HepG2 (cell line): ENCODE measurements around the gene COG5. TPM values are rescaled to one million over a fixed set of nuclear protein-coding genes. Genes with fewer than 3 reads are reported as not detected.

Experiments used
- ATAC-seq: fragments of 200-7000 bp; cut with Tn5 transposase; 3 replicates; pipeline ENCODE4 v1.9.1; 2020; ENCODE audit warnings: mild to moderate bottlenecking, moderate library complexity
- BruUV-seq: library from RNA; stranded (reverse); fragments of 400-500 nt; replicated peaks from 2 replicates; lab custom pipeline; 2021; lab: Mats Ljungman, UMichigan
- CTCF ChIA-PET: fragments of 300-600 bp; formaldehyde crosslinking; extraction: SDS; loops from one replicate; lab custom pipeline; 2021; ENCODE audit warnings: low total read pairs, inconsistent platforms, low intra/inter-chr PET ratio; lab: Yijun Ruan, JAX
- POLR2A ChIA-PET: fragments of 350-600 bp; sonication (Branson Sonifier 250); formaldehyde crosslinking; loops from one replicate; lab custom pipeline; 2020; ENCODE audit warnings: antibody characterized with exemption, inconsistent platforms; lab: Yijun Ruan, JAX
- DNase-seq: peaks from one replicate; pipeline ENCODE4 v3.0.0-alpha.2; 2015; ENCODE audit warnings: low spot score
- FAIRE-seq: peaks from 3 replicates; lab custom pipeline; 2011; peaks lifted over from hg19 to GRCh38; lab: Jason Lieb, UNC
- H2AFZ ChIP-seq: one replicate; pipeline ENCODE4 v1.6.1; 2011; ENCODE audit warnings: low read length, inconsistent platforms
- H3K27ac ChIP-seq: fragments of 300-600 bp; 3 replicates; pipeline ENCODE4 v1.8.0; 2011; ENCODE audit warnings: mixed run types, mild to moderate bottlenecking, mixed read lengths, low read length, inconsistent platforms; ENCODE audit not compliant: insufficient read depth; ENCODE audit errors: extremely low read length
- H3K27me3 ChIP-seq, 2 experiments: fragments of 200-600 bp in 1 of 2; 2 replicates in 1 of 2; 3 replicates in 1 of 2; pipeline versions ENCODE4 v1.6.0 to v1.8.0; 2011; ENCODE audit warnings: low read length in 2 of 2, mild to moderate bottlenecking in 2 of 2, moderate library complexity in 2 of 2, inconsistent platforms in 1 of 2; ENCODE audit not compliant: insufficient read depth in 2 of 2, control insufficient read depth in 1 of 2
- H3K36me3 ChIP-seq, 2 experiments: fragments of 200-600 bp in 1 of 2; replicated peaks in 1 of 2; 2 replicates in 1 of 2; 3 replicates in 1 of 2; pipeline versions ENCODE4 v1.5.1 to v1.8.0; 2011; ENCODE audit warnings: low read length in 2 of 2, inconsistent platforms in 1 of 2; ENCODE audit not compliant: insufficient read depth in 2 of 2, control insufficient read depth in 1 of 2
- H3K4me1 ChIP-seq: 2 replicates; pipeline ENCODE4 v1.5.1; 2012; ENCODE audit warnings: low read length, inconsistent platforms; ENCODE audit not compliant: insufficient read depth
- H3K4me2 ChIP-seq: 2 replicates; pipeline ENCODE4 v1.6.0; 2011; ENCODE audit warnings: low read depth, low read length, inconsistent platforms
- H3K4me3 ChIP-seq, 3 experiments: fragments of 200-600 bp in 1 of 3; sonication (generic), shearing (Covaris generic) in 1 of 3; replicated peaks in 1 of 3; 2 replicates each; pipeline ENCODE4 v1.5.1; 2011 to 2016; ENCODE audit warnings: low read length in 3 of 3, inconsistent platforms in 2 of 3, low read depth in 2 of 3, mild to moderate bottlenecking in 2 of 3, control low read depth in 1 of 3, mixed read lengths in 1 of 3; ENCODE audit not compliant: insufficient read depth in 1 of 3
- H3K79me2 ChIP-seq: one replicate; pipeline ENCODE4 v1.6.1; 2011; ENCODE audit warnings: low read length, inconsistent platforms; ENCODE audit not compliant: insufficient read depth
- H3K9ac ChIP-seq: 2 replicates; pipeline ENCODE4 v1.6.0; 2011; ENCODE audit warnings: mild to moderate bottlenecking, low read depth, low read length, inconsistent platforms; ENCODE audit not compliant: insufficient read depth
- H3K9me3 ChIP-seq: 2 replicates; pipeline ENCODE4 v1.5.1; 2012; ENCODE audit warnings: mild to moderate bottlenecking, low read length
- H4K20me1 ChIP-seq: 2 replicates; pipeline ENCODE4 v1.6.0; 2011; ENCODE audit warnings: inconsistent platforms, mild to moderate bottlenecking, low read length, moderate library complexity; ENCODE audit not compliant: insufficient read depth
- AKAP8 ChIP-seq: sonication (generic); formaldehyde crosslinking; IDR thresholded peaks from 2 replicates; pipeline ENCODE4 v1.5.1; 2020; ENCODE audit warnings: mild to moderate bottlenecking, missing genetic modification reagents
- BORCS8-MEF2B ChIP-seq: sonication (generic); formaldehyde crosslinking; IDR thresholded peaks from 2 replicates; pipeline ENCODE4 v1.8.0; 2022; ENCODE audit warnings: mild to moderate bottlenecking, missing genetic modification reagents
- CEBPG ChIP-seq: IDR thresholded peaks from 2 replicates; pipeline ENCODE4 v1.6.1; 2016
- GTF2F1 ChIP-seq: fragments of 150-350 bp; IDR thresholded peaks from 2 replicates; pipeline ENCODE4 v1.6.1; 2014; ENCODE audit warnings: low read length
- NCOA1 ChIP-seq: sonication (generic); formaldehyde crosslinking; IDR thresholded peaks from 2 replicates; pipeline ENCODE4 v1.9.0; 2021; ENCODE audit warnings: missing genetic modification reagents
- PPARG ChIP-seq: conservative IDR thresholded peaks from 2 replicates; pipeline ENCODE4 v1.6.1; 2016; ENCODE audit warnings: missing biosample characterization, missing genetic modification reagents
- REPIN1 ChIP-seq: sonication (generic); formaldehyde crosslinking; IDR thresholded peaks from 2 replicates; pipeline ENCODE4 v1.8.0; 2022; ENCODE audit warnings: missing genetic modification reagents, low read depth, mild to moderate bottlenecking, borderline replicate concordance
- STAG1 ChIP-seq: sonication (generic); formaldehyde crosslinking; IDR thresholded peaks from 2 replicates; pipeline ENCODE4 v1.4.0; 2020; ENCODE audit warnings: missing genetic modification reagents
- ZNF253 ChIP-seq: sonication (generic); formaldehyde crosslinking; IDR thresholded peaks from 2 replicates; pipeline ENCODE4 v1.8.0; 2022; ENCODE audit warnings: mild to moderate bottlenecking, missing genetic modification reagents, borderline replicate concordance
- ZNF282 ChIP-seq: fragments of 450-650 bp; IDR thresholded peaks from 2 replicates; pipeline ENCODE4 v1.6.1; 2018; ENCODE audit not compliant: partially characterized antibody
- ZZZ3 ChIP-seq: sonication (generic); formaldehyde crosslinking; IDR thresholded peaks from 2 replicates; pipeline ENCODE4 v1.4.0; 2020; ENCODE audit warnings: missing genetic modification reagents, mild to moderate bottlenecking, borderline replicate concordance
- WGBS: methylation state at CpG from one replicate; pipeline ENCODE4 v1.1.6; 2017; ENCODE audit warnings: low lambda C conversion rate; 5-methylcytosine and 5-hydroxymethylcytosine counted together
- in situ Hi-C: cut with HindIII; loops from 2 replicates; pipeline ENCODE4 v1.10.0; 2017; ENCODE audit warnings: low pct_unique_long_range_greater_than_20kb; ENCODE audit not compliant: extremely low pct_ligation_motif_present
- intact Hi-C: fragments of 100-400 bp; cut with micrococcal nuclease; formaldehyde crosslinking; loops from one replicate; pipeline ENCODE4 v1.10.0; 2022; ENCODE audit not compliant: unreplicated experiment
- polyA plus RNA-seq, 8 experiments: library from polyadenylated mRNA; depleted of rRNA in 3 of 8; stranded (reverse) in 7 of 8; unstranded in 1 of 8; fragments of >200 nt; fragmentation: Illumina TruSeq in 4 of 8; extraction: Trizol in 4 of 8; gene quantifications; 2 replicates each; pipeline versions ENCODE4 v1.2.1 to v1.2.3, GENCODE V29; 2011 to 2016; ENCODE audit warnings: low read depth in 4 of 8, missing spikeins in 1 of 8, mixed read lengths in 1 of 8; ENCODE audit not compliant: insufficient read depth in 1 of 8
- total RNA-seq, 5 experiments: library from RNA; depleted of rRNA; stranded (reverse); fragments of >200 nt; fragmentation: Illumina TruSeq; extraction: Trizol; gene quantifications; 2 replicates each; pipeline ENCODE4 v1.2.3, GENCODE V29; 2016; ENCODE audit warnings: low read depth in 1 of 5
- TF ChIP-seq, protein P1 (sequence below): sonication (generic); formaldehyde crosslinking; IDR thresholded peaks from 2 replicates; pipeline ENCODE4 v1.4.0; 2020; ENCODE audit warnings: missing genetic modification reagents
- TF ChIP-seq, protein P2 (sequence below), 2 experiments: fragments of 450-650 bp in 1 of 2; sonication (generic) in 1 of 2; formaldehyde crosslinking; IDR thresholded peaks; 2 replicates each; pipeline versions ENCODE4 v1.5.0 to v1.8.0; 2020 to 2022; ENCODE audit warnings: mild to moderate bottlenecking in 1 of 2, missing genetic modification reagents in 1 of 2
- TF ChIP-seq, protein P3 (sequence below): sonication (generic); formaldehyde crosslinking; IDR thresholded peaks from 2 replicates; pipeline ENCODE4 v1.5.1; 2020; ENCODE audit warnings: missing genetic modification reagents, mild to moderate bottlenecking, borderline replicate concordance

The COG5 gene
- total and polyA plus RNA-seq, 2 of the 13 experiments (the other 11 are each of a cell fraction or from before 2014, with no cell fraction given) = 20.4 to 31.3 TPM

DNA sequence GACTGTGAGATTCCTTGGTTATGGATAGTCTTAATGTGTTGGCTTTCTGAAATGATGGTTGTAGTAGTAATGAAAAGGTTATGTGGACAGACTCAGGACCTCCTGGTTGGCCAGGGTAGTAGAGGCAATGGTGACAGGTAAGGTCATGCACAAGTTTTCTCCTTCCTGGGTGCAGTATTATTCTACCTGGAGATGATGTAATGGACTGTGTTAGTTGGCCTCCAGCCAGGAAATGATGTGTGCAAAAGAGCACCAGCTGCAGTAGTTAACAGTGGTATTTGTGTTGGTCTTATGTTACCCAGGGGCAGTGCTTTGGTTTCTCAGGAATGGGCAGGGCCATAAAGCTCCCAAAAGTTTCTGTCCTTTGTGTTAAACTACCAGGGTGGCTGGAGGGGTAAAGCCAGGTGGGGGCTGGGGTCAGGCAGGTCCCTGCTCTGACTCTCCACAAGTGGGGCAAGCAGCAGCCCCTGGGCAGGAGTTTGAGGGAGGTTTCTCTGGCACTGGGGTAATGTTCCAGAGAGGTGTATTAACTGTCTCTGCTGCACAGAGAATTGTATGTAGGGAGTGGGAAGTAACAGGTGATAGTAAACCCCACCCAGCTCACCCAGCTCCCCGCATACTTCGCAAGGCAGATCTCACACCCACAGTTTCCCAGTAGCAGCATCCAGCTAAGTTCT is 57.6 kb downstream of the COG5 start (continued):
- TF ChIP-seq, protein P1, sequence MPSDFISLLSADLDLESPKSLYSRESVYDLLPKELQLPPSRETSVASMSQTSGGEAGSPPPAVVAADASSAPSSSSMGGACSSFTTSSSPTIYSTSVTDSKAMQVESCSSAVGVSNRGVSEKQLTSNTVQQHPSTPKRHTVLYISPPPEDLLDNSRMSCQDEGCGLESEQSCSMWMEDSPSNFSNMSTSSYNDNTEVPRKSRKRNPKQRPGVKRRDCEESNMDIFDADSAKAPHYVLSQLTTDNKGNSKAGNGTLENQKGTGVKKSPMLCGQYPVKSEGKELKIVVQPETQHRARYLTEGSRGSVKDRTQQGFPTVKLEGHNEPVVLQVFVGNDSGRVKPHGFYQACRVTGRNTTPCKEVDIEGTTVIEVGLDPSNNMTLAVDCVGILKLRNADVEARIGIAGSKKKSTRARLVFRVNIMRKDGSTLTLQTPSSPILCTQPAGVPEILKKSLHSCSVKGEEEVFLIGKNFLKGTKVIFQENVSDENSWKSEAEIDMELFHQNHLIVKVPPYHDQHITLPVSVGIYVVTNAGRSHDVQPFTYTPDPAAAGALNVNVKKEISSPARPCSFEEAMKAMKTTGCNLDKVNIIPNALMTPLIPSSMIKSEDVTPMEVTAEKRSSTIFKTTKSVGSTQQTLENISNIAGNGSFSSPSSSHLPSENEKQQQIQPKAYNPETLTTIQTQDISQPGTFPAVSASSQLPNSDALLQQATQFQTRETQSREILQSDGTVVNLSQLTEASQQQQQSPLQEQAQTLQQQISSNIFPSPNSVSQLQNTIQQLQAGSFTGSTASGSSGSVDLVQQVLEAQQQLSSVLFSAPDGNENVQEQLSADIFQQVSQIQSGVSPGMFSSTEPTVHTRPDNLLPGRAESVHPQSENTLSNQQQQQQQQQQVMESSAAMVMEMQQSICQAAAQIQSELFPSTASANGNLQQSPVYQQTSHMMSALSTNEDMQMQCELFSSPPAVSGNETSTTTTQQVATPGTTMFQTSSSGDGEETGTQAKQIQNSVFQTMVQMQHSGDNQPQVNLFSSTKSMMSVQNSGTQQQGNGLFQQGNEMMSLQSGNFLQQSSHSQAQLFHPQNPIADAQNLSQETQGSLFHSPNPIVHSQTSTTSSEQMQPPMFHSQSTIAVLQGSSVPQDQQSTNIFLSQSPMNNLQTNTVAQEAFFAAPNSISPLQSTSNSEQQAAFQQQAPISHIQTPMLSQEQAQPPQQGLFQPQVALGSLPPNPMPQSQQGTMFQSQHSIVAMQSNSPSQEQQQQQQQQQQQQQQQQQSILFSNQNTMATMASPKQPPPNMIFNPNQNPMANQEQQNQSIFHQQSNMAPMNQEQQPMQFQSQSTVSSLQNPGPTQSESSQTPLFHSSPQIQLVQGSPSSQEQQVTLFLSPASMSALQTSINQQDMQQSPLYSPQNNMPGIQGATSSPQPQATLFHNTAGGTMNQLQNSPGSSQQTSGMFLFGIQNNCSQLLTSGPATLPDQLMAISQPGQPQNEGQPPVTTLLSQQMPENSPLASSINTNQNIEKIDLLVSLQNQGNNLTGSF (CRISPR knock-in tag) = no peak
- TF ChIP-seq, protein P2, sequence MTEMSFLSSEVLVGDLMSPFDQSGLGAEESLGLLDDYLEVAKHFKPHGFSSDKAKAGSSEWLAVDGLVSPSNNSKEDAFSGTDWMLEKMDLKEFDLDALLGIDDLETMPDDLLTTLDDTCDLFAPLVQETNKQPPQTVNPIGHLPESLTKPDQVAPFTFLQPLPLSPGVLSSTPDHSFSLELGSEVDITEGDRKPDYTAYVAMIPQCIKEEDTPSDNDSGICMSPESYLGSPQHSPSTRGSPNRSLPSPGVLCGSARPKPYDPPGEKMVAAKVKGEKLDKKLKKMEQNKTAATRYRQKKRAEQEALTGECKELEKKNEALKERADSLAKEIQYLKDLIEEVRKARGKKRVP (CRISPR knock-in tag; IDR thresholded peaks at IDR 0.05) = 0 out of 4 replicates have a peak, but pooled peaks of 1 of the 2 experiments have one; percentile 19
- TF ChIP-seq CEBPG (CRISPR knock-in tag) (peak; percentile 43), PPARG (CRISPR knock-in tag) (peak; percentile 38; the same call in 1 of the 2 replicates), ZZZ3 (CRISPR knock-in tag) (no peak)

DNA sequence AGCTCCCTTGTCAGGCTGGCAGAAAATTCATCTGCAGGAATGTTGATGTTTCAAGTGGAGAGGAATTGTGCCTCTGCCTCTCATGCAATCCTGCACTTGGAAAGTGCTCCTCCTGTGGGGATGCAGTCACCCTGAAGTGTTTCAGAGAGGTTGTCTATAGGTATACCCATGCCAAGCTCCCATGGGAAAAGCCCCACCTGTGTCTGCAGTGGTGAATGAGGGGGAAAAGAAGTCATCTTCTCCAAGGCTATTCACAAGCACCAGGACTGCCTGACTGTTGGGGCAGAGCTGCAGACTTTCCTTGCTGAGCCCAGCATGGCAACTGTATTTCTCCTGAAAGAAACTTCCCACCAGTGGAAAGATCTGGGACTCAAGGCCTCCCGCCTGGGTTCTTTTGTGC is 58.4 kb downstream of the COG5 start:
- peaks cover 2% of the 10 kb centered on the region for H3K79me2 ChIP-seq
- no TSS peak for BruUV-seq
- 100% methylated on average over 1 of the region's 1 CpG for WGBS
- no peak overlapping the region for H3K9ac ChIP-seq
- intact Hi-C loops (no loop called here), in situ Hi-C loops (no loop called here)
- no peaks in the 10 kb centered on the region for H3K27me3 ChIP-seq
- H4K20me1 ChIP-seq = no peaks in the 10 kb centered on the region
- ChIA-PET CTCF (no interaction called here), POLR2A (no interaction called here)
- H3K9me3 ChIP-seq = no peaks in the 10 kb centered on the region
- DNase-seq = no peak
- no peak for FAIRE-seq
- peaks cover 9% of the 10 kb centered on the region for H3K4me1 ChIP-seq
- H3K4me2 ChIP-seq = no peak overlapping the region
- peaks cover 0 to 3% of the 10 kb centered on the region in 2 experiments; a peak in 1 of 5 replicates for H3K36me3 ChIP-seq
- ATAC-seq = no peak
- no peak overlapping the region for H2AFZ ChIP-seq
- H3K4me3 ChIP-seq = no peak overlapping the region
- H3K27ac ChIP-seq = no peak overlapping the region
- TF ChIP-seq REPIN1 (no peak), ZNF253 (no peak), STAG1 (no peak), ZNF282 (no peak), NCOA1 (CRISPR knock-in tag) (no peak), BORCS8-MEF2B (CRISPR knock-in tag) (no peak), GTF2F1 (no peak), AKAP8 (CRISPR knock-in tag) (no peak)
- TF ChIP-seq, protein P3, sequence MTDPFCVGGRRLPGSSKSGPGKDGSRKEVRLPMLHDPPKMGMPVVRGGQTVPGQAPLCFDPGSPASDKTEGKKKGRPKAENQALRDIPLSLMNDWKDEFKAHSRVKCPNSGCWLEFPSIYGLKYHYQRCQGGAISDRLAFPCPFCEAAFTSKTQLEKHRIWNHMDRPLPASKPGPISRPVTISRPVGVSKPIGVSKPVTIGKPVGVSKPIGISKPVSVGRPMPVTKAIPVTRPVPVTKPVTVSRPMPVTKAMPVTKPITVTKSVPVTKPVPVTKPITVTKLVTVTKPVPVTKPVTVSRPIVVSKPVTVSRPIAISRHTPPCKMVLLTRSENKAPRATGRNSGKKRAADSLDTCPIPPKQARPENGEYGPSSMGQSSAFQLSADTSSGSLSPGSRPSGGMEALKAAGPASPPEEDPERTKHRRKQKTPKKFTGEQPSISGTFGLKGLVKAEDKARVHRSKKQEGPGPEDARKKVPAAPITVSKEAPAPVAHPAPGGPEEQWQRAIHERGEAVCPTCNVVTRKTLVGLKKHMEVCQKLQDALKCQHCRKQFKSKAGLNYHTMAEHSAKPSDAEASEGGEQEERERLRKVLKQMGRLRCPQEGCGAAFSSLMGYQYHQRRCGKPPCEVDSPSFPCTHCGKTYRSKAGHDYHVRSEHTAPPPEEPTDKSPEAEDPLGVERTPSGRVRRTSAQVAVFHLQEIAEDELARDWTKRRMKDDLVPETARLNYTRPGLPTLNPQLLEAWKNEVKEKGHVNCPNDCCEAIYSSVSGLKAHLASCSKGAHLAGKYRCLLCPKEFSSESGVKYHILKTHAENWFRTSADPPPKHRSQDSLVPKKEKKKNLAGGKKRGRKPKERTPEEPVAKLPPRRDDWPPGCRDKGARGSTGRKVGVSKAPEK (CRISPR knock-in tag) = no peak
